ENCODE measurements around the gene DAND5. TPM values are rescaled to one million over a fixed set of nuclear protein-coding genes. Genes with fewer than 3 reads are reported as not detected.

The DAND5 gene, protein sequence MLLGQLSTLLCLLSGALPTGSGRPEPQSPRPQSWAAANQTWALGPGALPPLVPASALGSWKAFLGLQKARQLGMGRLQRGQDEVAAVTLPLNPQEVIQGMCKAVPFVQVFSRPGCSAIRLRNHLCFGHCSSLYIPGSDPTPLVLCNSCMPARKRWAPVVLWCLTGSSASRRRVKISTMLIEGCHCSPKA
- 0.38 TPM in 1 of 2 replicates, not detected in the other for total RNA-seq (2014; rRNA removed; shearing (Covaris generic))

GRCh38 chr19:12969292-12969988, at the start of gene DAND5:
TSS of gene DAND5 (plus strand) at chr19:12969576. CDS start at chr19:12969661, 85 bp downstream.

DNA sequence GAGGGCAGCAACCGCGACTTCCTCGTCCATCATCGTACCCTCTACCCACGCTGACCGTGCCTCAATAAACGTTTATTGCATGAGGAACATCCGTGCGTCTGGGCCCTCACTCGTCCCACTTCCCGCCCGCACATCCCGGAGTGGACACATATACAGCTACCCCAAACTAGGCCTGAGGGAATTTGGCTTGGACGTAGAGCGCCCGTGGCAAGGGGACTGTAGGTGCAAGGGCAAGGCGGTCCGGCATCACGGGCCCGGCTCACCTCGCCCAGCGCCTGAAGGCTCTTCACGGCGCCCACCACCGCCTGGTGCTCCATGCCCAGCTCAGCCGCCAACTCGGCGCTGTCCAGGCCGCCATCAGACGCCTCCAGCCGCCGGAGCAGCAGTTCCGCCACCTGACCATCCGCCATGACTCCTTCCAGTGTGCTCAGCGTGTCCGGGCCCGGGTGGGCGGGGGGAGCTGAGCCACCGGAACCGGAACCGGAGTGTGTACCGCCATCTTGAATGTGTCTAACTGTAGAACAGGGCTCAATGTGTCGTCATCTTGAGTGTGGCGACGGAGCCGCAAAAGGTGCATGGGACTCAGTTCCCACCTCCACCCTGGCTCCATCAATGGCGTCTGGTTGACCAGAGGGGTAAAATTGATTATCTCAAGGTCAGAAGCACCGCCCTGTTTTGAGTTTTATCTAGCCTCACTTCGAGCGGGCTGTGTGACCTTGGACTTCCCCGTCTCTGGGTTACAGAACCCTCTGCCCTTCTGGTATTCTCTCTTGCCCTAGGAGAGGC, 35.9 kb upstream of the DAND5 start, which contains the start of gene FARSA:
Gene FARSA, minus strand, starts transcription at position 425 of the 786 bp plus-strand sequence. Its CDS starts 15 bp downstream, at position 410.

GRCh38 chr19:12937927-12938778, 31.2 kb upstream of the DAND5 start, which contains the start of gene CALR:
TSS of gene CALR (plus strand) at chr19:12938609. CDS start at chr19:12938680, 71 bp downstream.

GRCh38 chr19:12945479-12946091, 23.8 kb upstream of the DAND5 start, which contains the start of gene RAD23A:
TSS of gene RAD23A (plus strand) at chr19:12945862. CDS start at chr19:12945949, 87 bp downstream.

DNA sequence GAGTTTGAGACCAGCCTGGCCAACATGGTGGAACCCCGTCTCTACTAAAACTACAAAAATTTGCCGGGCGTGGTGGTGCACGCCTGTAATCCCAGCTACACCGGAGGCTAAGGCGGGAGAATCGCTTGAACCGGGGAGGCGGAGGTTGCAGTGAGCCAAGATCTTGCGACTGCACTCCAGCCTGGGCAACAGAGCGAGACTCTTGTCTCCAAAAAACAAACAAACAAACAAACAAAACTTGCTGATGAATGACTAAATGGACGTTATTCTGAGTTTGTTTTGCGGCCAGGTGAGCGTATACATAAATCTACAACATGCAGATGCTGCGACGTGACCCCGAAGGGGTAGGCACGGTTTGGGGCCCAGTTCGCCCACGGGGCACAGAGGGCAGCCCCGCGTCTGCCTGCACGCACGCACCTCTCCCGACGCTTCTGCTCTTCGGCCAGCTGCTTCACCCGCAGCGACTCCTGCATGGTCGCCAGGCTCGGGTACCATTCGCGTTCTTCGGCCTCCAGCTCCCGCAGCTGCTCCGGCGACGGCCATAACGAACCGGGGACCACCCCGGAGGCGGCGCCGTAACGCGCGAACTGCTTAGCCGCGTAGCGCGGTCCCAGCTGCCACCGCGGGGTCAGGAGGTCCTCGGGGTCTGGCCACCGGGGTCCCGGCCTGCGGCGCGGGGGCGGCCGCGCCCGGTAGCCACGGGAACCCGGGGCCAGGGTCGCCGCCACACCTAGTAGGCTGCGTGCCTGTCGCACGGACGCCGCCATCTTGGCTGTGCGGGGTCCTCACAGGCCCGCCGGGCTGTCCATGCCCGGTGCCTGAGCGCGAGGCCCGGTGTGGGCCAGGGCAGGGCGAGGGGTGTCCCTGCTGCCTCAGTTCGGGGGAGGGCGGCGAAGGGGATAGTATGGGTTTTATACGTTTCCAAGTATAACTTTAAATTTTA, 12.7 kb upstream of the DAND5 start, which contains the start of gene GADD45GIP1:
Gene GADD45GIP1, minus strand, starts transcription at position 778 of the 943 bp plus-strand sequence. Its CDS starts 11 bp downstream, at position 767.

DNA sequence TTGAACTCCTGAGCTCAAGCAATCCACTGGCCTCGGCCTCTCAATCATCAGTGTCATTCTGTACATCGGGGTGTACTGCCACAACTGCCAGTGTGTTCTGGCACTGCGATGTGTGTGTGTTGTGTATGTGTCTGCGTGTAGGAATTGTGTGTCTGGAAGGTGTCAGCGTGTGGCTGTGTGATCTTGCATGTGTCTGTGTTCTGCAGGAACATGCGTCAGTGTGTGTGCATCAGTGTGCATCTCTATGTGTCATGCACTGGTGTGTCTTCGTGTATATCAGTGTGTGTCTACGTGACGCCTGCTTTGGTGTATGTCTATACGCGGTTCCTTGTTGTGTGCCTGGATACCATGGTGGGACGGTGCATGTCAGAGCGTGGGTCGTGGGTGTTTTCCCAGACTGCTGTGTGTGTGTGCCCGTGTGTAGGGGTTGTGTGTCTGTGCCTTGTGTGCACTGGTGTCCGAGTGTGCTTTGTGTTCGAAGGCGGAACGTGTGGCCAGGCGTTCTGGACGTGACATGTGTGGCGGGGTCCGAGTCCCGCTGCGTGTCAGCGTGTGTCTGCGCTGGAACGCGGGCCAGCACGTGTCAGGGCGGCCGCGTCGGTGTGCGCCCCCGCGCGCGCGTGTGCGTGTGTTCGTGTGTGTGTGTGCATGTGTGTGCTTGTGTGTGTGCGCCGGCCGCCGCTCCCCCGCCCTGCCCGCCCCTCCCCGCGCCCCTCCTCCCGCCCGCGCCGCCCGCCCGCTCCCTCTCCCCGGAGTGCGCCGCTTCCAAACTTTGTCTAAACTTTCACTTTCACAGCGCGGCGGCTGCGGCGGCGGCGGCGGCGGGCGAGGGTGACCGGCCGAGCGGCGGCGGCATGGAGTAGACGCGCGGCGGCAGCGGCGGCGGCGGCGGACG, 25.6 kb downstream of the DAND5 start, which contains the start of gene NFIX:
Gene NFIX, plus strand, starts transcription at position 775 of the 895 bp plus-strand sequence. CDS start 363 bp downstream, outside the sequence.

Small RNA genes within 50 kb of the gene (small RNA-seq; reads per million reads assigned to genes)
- not detected for gene MIR5695
- gene MIR6515, result 0.13 reads per million

Other genes starting within 250 kb of the DAND5 start
- gene TNPO2, start 245.6 kb upstream of the DAND5 start, total RNA-seq (2014; rRNA removed; shearing (Covaris generic)), result 39.9 and 41.8 TPM in 2 replicates
- 639 and 708 TPM in 2 replicates for gene TRIR, start 234.9 kb upstream of the DAND5 start, total RNA-seq (2014; rRNA removed; shearing (Covaris generic))
- gene GET3, start 232.1 kb upstream of the DAND5 start, total RNA-seq (2014; rRNA removed; shearing (Covaris generic)), result 128 and 132 TPM in 2 replicates
- not detected in 2 replicates for gene BEST2, start 217.8 kb upstream of the DAND5 start, total RNA-seq (2014; rRNA removed; shearing (Covaris generic))
- 21.1 and 25.3 TPM in 2 replicates for gene HOOK2, start 194.0 kb upstream of the DAND5 start, total RNA-seq (2014; rRNA removed; shearing (Covaris generic))
- 171 and 236 TPM in 2 replicates for gene JUNB, start 178.1 kb upstream of the DAND5 start, total RNA-seq (2014; rRNA removed; shearing (Covaris generic))
- 319 and 370 TPM in 2 replicates for gene PRDX2, start 167.8 kb upstream of the DAND5 start, total RNA-seq (2014; rRNA removed; shearing (Covaris generic))
- gene THSD8, start 167.5 kb upstream of the DAND5 start, total RNA-seq (2014; rRNA removed; shearing (Covaris generic)), result not detected in 2 replicates
- gene RNASEH2A, start 163.0 kb upstream of the DAND5 start, total RNA-seq (2014; rRNA removed; shearing (Covaris generic)), result 96.4 and 96.8 TPM in 2 replicates
- not detected in 2 replicates for gene RTBDN, start 135.0 kb upstream of the DAND5 start, total RNA-seq (2014; rRNA removed; shearing (Covaris generic))
- 0.45 and 2.2 TPM in 2 replicates for gene MAST1, start 131.1 kb upstream of the DAND5 start, total RNA-seq (2014; rRNA removed; shearing (Covaris generic))
- 47.9 and 68.7 TPM in 2 replicates for gene DNASE2, start 88.1 kb upstream of the DAND5 start, total RNA-seq (2014; rRNA removed; shearing (Covaris generic))
- not detected in 2 replicates for gene KLF1, start 82.4 kb upstream of the DAND5 start, total RNA-seq (2014; rRNA removed; shearing (Covaris generic))
- 39.7 and 47.5 TPM in 2 replicates for gene GCDH, start 78.4 kb upstream of the DAND5 start, total RNA-seq (2014; rRNA removed; shearing (Covaris generic))
- 2.4 and 3.1 TPM in 2 replicates for gene SYCE2, start 50.3 kb upstream of the DAND5 start, total RNA-seq (2014; rRNA removed; shearing (Covaris generic))
- 283 and 317 TPM in 2 replicates for gene FARSA, start 35.9 kb upstream of the DAND5 start, total RNA-seq (2014; rRNA removed; shearing (Covaris generic))
- gene CALR, start 31.0 kb upstream of the DAND5 start, total RNA-seq (2014; rRNA removed; shearing (Covaris generic)), result 882 and 923 TPM in 2 replicates
- 342 and 376 TPM in 2 replicates for gene RAD23A, start 23.7 kb upstream of the DAND5 start, total RNA-seq (2014; rRNA removed; shearing (Covaris generic))
- gene GADD45GIP1, start 12.4 kb upstream of the DAND5 start, total RNA-seq (2014; rRNA removed; shearing (Covaris generic)), result 148 and 190 TPM in 2 replicates
- gene NFIX, start 25.9 kb downstream of the DAND5 start, total RNA-seq (2014; rRNA removed; shearing (Covaris generic)), result 22.5 and 28.1 TPM in 2 replicates
- gene LYL1, start 133.3 kb downstream of the DAND5 start, total RNA-seq (2014; rRNA removed; shearing (Covaris generic)), result 1.5 and 5.5 TPM in 2 replicates
- 88.8 and 89.0 TPM in 2 replicates for gene TRMT1, start 147.2 kb downstream of the DAND5 start, total RNA-seq (2014; rRNA removed; shearing (Covaris generic))
- 104 and 135 TPM in 2 replicates for gene NACC1, start 148.7 kb downstream of the DAND5 start, total RNA-seq (2014; rRNA removed; shearing (Covaris generic))
- gene STX10, start 180.8 kb downstream of the DAND5 start, total RNA-seq (2014; rRNA removed; shearing (Covaris generic)), result 181 and 199 TPM in 2 replicates
- 92.7 and 131 TPM in 2 replicates for gene IER2, start 180.8 kb downstream of the DAND5 start, total RNA-seq (2014; rRNA removed; shearing (Covaris generic))

Measured in A375 (cell line).